ENCODE measurements around the gene DNAJC1.

The DNAJC1 gene

GRCh38 chr10:21758239-21758638 is 245.3 kb downstream of the DNAJC1 start:
- H3K27me3 ChIP-seq (ENCODE audit: low read length), result no peaks in the 10 kb centered on the region
- no peaks in the 10 kb centered on the region for H3K9me3 ChIP-seq (ENCODE audit: insufficient read depth, low read length)
- no peaks in the 10 kb centered on the region for H3K9me2 ChIP-seq (replicated peaks; ENCODE audit: insufficient read depth, low read length)
- H3K4me3 ChIP-seq (ENCODE audit: insufficient read depth, low read length, poor library complexity, severe bottlenecking), result no peak overlapping the region
- no peak for TF ChIP-seq CTCF (IDR thresholded peaks at IDR 0.05; ENCODE audit: insufficient read depth, low read length, poor library complexity, severe bottlenecking)
- TF ChIP-seq EZH2phosphoT487 (conservative IDR thresholded peaks at IDR 0.05; ENCODE audit: low read length), result no peak
- H3K27ac ChIP-seq (ENCODE audit: low read depth, low read length), result no peak overlapping the region
- no peak overlapping the region for H3K4me2 ChIP-seq (ENCODE audit: low read depth, low read length, poor library complexity, severe bottlenecking)
- no peaks in the 10 kb centered on the region for H3F3A ChIP-seq (ENCODE audit: insufficient read depth)
- no peaks in the 10 kb centered on the region for H4K20me1 ChIP-seq (ENCODE audit: low read depth, low read length)
- H2AFZ ChIP-seq (ENCODE audit: low read depth, low read length, severe bottlenecking), result no peak overlapping the region
- no peak overlapping the region for H3K9ac ChIP-seq (ENCODE audit: low read length)
- H3K36me3 ChIP-seq (ENCODE audit: low read length), result no peaks in the 10 kb centered on the region
- H3K79me2 ChIP-seq (ENCODE audit: insufficient read depth, low read length), result no peaks in the 10 kb centered on the region

GRCh38 chr10:21757185-21757901 is 246.2 kb downstream of the DNAJC1 start:
- Histone ChIP-seq H3K9me2 (replicated peaks; ENCODE audit: insufficient read depth, low read length) (no peaks in the 10 kb centered on the region), H3K36me3 (ENCODE audit: low read length) (no peaks in the 10 kb centered on the region), H2AFZ (ENCODE audit: low read depth, low read length, severe bottlenecking) (no peak overlapping the region), H3K9ac (ENCODE audit: low read length) (no peak overlapping the region), H3K9me3 (ENCODE audit: insufficient read depth, low read length) (no peaks in the 10 kb centered on the region), H3K4me2 (ENCODE audit: low read depth, low read length, poor library complexity, severe bottlenecking) (no peak overlapping the region), H3K27me3 (ENCODE audit: low read length) (no peaks in the 10 kb centered on the region), H4K20me1 (ENCODE audit: low read depth, low read length) (no peaks in the 10 kb centered on the region), H3K79me2 (ENCODE audit: insufficient read depth, low read length) (no peaks in the 10 kb centered on the region), H3K27ac (ENCODE audit: low read depth, low read length) (no peak overlapping the region), H3K4me3 (ENCODE audit: insufficient read depth, low read length, poor library complexity, severe bottlenecking) (no peak overlapping the region), H3F3A (ENCODE audit: insufficient read depth) (no peaks in the 10 kb centered on the region)
- TF ChIP-seq EZH2phosphoT487 (conservative IDR thresholded peaks at IDR 0.05; ENCODE audit: low read length) (no peak), CTCF (IDR thresholded peaks at IDR 0.05; ENCODE audit: insufficient read depth, low read length, poor library complexity, severe bottlenecking) (no peak)

- Histone ChIP-seq H3K27ac (ENCODE audit: low read depth, low read length) (no peak overlapping the region), H3K4me3 (ENCODE audit: insufficient read depth, low read length, poor library complexity, severe bottlenecking) (no peak overlapping the region), H3K79me2 (ENCODE audit: insufficient read depth, low read length) (no peaks in the 10 kb centered on the region), H3K9me2 (replicated peaks; ENCODE audit: insufficient read depth, low read length) (no peaks in the 10 kb centered on the region), H2AFZ (ENCODE audit: low read depth, low read length, severe bottlenecking) (no peak overlapping the region), H3K27me3 (ENCODE audit: low read length) (no peaks in the 10 kb centered on the region), H3K9me3 (ENCODE audit: insufficient read depth, low read length) (no peaks in the 10 kb centered on the region), H3K36me3 (ENCODE audit: low read length) (no peaks in the 10 kb centered on the region), H3K9ac (ENCODE audit: low read length) (no peak overlapping the region), H3F3A (ENCODE audit: insufficient read depth) (no peaks in the 10 kb centered on the region), H4K20me1 (ENCODE audit: low read depth, low read length) (no peaks in the 10 kb centered on the region), H3K4me2 (ENCODE audit: low read depth, low read length, poor library complexity, severe bottlenecking) (no peak overlapping the region)
- TF ChIP-seq EZH2phosphoT487 (conservative IDR thresholded peaks at IDR 0.05; ENCODE audit: low read length) (no peak), CTCF (IDR thresholded peaks at IDR 0.05; ENCODE audit: insufficient read depth, low read length, poor library complexity, severe bottlenecking) (no peak)
These were observed 246.8 kb downstream of the DNAJC1 start for GRCh38 chr10:21756707-21757106.
